MCF 10A (cell line): ENCODE measurements around the gene TRAF1. TPM values are rescaled to one million over a fixed set of nuclear protein-coding genes. Genes with fewer than 3 reads are reported as not detected.

Source experiments
- BruUV-seq: library from RNA; stranded (reverse); fragments of 400-500 nt; replicated peaks from 2 replicates; lab custom pipeline; 2021; lab: Mats Ljungman, UMichigan
- CTCF ChIA-PET: fragments of 300-600 bp; sonication (Branson Sonifier 250); formaldehyde crosslinking; extraction: SDS; loops from one replicate; lab custom pipeline; 2021; ENCODE audit warnings: antibody characterized with exemption, inconsistent platforms; lab: Yijun Ruan, JAX
- POLR2A ChIA-PET: fragments of 300-600, 350-650 bp; sonication (Branson Sonifier 250); formaldehyde crosslinking; extraction: SDS; loops from one replicate; lab custom pipeline; 2020; ENCODE audit warnings: antibody characterized with exemption, inconsistent platforms; lab: Yijun Ruan, JAX
- DNase-seq: peaks from one replicate; pipeline ENCODE4 v3.0.0-alpha.2; 2018; ENCODE audit not compliant: unreplicated experiment
- H3K27ac Mint-ChIP-seq: one replicate; pipeline ENCODE4 v1.8.0; 2022; ENCODE audit warnings: mild to moderate bottlenecking, low read depth, mixed read lengths; ENCODE audit not compliant: unreplicated experiment
- H3K27me3 Mint-ChIP-seq: one replicate; pipeline ENCODE4 v1.8.0; 2022; ENCODE audit warnings: mixed read lengths; ENCODE audit not compliant: insufficient read depth, unreplicated experiment
- H3K36me3 Mint-ChIP-seq: one replicate; pipeline ENCODE4 v1.8.0; 2022; ENCODE audit warnings: mild to moderate bottlenecking, moderate library complexity, mixed read lengths; ENCODE audit not compliant: insufficient read depth, unreplicated experiment
- H3K4me1 Mint-ChIP-seq: one replicate; pipeline ENCODE4 v1.8.0; 2022; ENCODE audit warnings: mixed read lengths; ENCODE audit not compliant: insufficient read depth, unreplicated experiment
- H3K4me3 Mint-ChIP-seq: one replicate; pipeline ENCODE4 v1.8.0; 2022; ENCODE audit warnings: mild to moderate bottlenecking, moderate library complexity, mixed read lengths; ENCODE audit not compliant: unreplicated experiment
- H3K9me3 Mint-ChIP-seq: one replicate; pipeline ENCODE4 v1.8.0; 2022; ENCODE audit warnings: mixed read lengths; ENCODE audit not compliant: unreplicated experiment
- intact Hi-C: fragments of 100-400 bp; cut with micrococcal nuclease; formaldehyde crosslinking; loops from 2 replicates; pipeline ENCODE4 v1.14.1; 2022
- total RNA-seq: library from RNA; stranded (reverse); gene quantifications from 2 replicates; pipeline ENCODE4 v1.2.3, GENCODE V29; 2022
- TF ChIP-seq, protein P1 (sequence below): fragments of 200-600 bp; IDR thresholded peaks from one replicate; pipeline ENCODE4 v1.8.0; 2022; ENCODE audit warnings: antibody characterized with exemption, mild to moderate bottlenecking; ENCODE audit not compliant: unreplicated experiment

TRAF1 gene
- total RNA-seq, 1 experiment from 2014 or later: 0.84 TPM

DNA sequence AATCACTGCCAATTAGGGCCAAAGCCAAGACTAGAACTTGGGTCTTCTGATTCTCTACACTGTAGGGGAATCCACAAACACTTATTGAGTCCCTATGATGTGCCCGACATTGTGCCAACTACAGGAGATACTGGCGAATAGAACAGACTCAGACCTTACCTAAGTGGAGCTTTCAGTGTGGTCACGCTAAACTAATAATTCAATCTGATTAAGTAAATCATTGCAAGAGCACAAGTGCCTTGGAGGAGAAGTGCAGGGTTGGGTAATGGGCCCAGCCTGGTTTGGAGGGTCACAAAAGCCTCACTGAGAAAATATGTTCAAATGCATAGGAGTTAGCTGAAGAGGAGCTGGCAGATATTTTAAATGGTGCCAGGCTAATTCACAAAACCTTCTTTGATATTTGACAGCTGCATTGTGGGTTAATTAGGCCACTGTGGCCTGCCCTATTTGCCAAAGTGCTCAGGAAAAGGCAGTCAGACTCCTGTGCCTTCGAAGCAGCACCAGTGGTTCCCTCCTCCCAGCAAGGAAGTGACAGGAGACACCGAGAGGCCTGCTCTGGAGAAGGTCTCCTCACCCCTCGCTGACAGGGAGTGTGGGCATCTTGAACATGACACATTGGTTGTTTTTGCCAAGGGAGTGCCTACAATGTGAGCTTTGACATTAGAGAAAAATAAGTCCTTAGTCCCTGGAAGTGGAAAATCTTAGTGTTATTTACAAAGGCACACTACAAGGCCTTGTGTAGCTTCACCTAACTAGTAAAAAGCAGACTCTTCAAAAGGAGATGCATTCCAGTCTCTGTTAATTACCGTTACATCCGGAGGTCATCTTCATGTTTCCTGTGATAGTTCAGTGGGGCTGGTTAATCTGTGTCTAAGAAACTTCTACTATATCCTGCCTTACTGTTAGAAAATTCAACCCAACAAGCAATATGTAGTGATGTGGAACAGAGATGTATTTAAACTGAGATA, 24.1 kb upstream of the TRAF1 start:
- TF ChIP-seq, protein P1, sequence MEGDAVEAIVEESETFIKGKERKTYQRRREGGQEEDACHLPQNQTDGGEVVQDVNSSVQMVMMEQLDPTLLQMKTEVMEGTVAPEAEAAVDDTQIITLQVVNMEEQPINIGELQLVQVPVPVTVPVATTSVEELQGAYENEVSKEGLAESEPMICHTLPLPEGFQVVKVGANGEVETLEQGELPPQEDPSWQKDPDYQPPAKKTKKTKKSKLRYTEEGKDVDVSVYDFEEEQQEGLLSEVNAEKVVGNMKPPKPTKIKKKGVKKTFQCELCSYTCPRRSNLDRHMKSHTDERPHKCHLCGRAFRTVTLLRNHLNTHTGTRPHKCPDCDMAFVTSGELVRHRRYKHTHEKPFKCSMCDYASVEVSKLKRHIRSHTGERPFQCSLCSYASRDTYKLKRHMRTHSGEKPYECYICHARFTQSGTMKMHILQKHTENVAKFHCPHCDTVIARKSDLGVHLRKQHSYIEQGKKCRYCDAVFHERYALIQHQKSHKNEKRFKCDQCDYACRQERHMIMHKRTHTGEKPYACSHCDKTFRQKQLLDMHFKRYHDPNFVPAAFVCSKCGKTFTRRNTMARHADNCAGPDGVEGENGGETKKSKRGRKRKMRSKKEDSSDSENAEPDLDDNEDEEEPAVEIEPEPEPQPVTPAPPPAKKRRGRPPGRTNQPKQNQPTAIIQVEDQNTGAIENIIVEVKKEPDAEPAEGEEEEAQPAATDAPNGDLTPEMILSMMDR: no peak
- no peaks in the 10 kb centered on the region for H3K4me1 Mint-ChIP-seq

GRCh38 chr9:120949290-120949689, 22.7 kb upstream of the TRAF1 start:
- Mint-ChIP-seq H3K4me1 (peaks cover 9% of the 10 kb centered on the region), H3K27me3 (no peaks in the 10 kb centered on the region), H3K36me3 (no peaks in the 10 kb centered on the region), H3K27ac (no peak overlapping the region), H3K9me3 (no peaks in the 10 kb centered on the region), H3K4me3 (no peak overlapping the region)
- CTCF ChIA-PET: no interaction called here
- POLR2A ChIA-PET: no interaction called here
- intact Hi-C loops: no loop called here
- DNase-seq: no peak
- no TSS peak for BruUV-seq
- TF ChIP-seq, protein P1: no peak

More for the DNA sequence above, 24.1 kb upstream of the TRAF1 start:
- no peak overlapping the region for H3K4me3 Mint-ChIP-seq
- no peaks in the 10 kb centered on the region for H3K27me3 Mint-ChIP-seq
- H3K27ac Mint-ChIP-seq: no peak overlapping the region
- ChIA-PET POLR2A (interaction anchor here (0.6 to 1.0 kb wide), 2 partner anchors 10 to 336 kb away, joined by 3 to 4 read pairs; no protein-coding TSS in a partner anchor), CTCF (interaction anchor here (0.6 to 1.0 kb wide), 4 partner anchors 32 to 1996 kb away, joined by 3 to 5 read pairs (median 4); no protein-coding TSS in a partner anchor)
- H3K9me3 Mint-ChIP-seq: no peaks in the 10 kb centered on the region
- intact Hi-C loops: no loop called here
- DNase-seq: no peak
- BruUV-seq: no TSS peak
- no peaks in the 10 kb centered on the region for H3K36me3 Mint-ChIP-seq

DNA sequence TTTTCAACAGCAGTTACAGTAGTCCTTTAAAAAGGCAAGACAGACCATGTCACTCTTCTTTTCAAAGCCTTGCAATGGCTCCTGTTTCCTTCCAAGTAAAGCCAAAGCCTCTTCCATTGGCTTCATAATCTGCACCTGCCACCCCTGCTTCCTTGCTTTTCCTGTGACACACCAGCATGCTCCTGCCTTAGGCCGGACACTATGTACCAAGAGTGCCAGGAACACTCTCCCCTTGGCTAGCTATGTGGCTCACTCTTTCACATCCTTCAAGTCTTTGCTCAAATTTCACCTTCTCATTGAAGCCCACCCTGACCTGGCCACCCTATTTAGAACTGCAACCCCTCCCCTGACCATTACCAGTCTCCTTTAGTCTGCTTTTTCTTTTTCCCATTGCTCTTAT, 22.2 kb upstream of the TRAF1 start:
- Mint-ChIP-seq H3K27me3 (no peaks in the 10 kb centered on the region), H3K4me3 (no peak overlapping the region), H3K4me1 (peaks cover 9% of the 10 kb centered on the region), H3K36me3 (no peaks in the 10 kb centered on the region), H3K9me3 (no peaks in the 10 kb centered on the region), H3K27ac (no peak overlapping the region)
- CTCF ChIA-PET: no interaction called here
- TF ChIP-seq, protein P1: no peak
- no peak for DNase-seq
- BruUV-seq: no TSS peak
- POLR2A ChIA-PET: no interaction called here
- intact Hi-C loops: no loop called here

DNA sequence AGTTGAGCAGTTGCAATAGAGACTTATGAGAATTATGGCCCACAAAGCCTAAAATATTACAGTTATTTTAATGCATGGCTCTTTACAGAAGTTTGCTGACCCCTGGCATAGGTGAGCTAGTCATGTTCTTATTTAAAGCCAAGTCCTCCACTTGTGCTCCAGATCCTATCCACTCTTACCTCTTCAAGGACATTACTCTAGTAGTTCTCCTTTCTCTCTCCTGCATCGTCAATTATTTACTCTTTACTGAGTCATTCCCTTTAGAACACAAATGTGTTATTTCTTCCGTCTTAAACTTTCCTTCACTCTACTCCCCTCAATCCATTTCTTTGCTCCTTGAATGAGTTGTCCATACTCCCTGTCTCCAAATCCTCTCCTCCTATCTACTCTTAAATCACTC, 20.6 kb upstream of the TRAF1 start:
- intact Hi-C loops: no loop called here
- Mint-ChIP-seq H3K4me1 (peaks cover 9% of the 10 kb centered on the region), H3K27ac (no peak overlapping the region), H3K27me3 (no peaks in the 10 kb centered on the region), H3K9me3 (no peaks in the 10 kb centered on the region), H3K4me3 (no peak overlapping the region), H3K36me3 (no peaks in the 10 kb centered on the region)
- POLR2A ChIA-PET: no interaction called here
- TF ChIP-seq, protein P1: no peak
- no peak for DNase-seq
- BruUV-seq: no TSS peak
- CTCF ChIA-PET: interaction anchor here (0.6 kb wide), 1 partner anchor 209 kb away, joined by 4 read pairs; no protein-coding TSS in a partner anchor
